ENCODE measurements around the gene GSTK1. TPM values are rescaled to one million over a fixed set of nuclear protein-coding genes. Genes with fewer than 3 reads are reported as not detected.

Gene GSTK1
- total RNA-seq, 1 donor from 2014 or later, result 51.0 TPM

DNA sequence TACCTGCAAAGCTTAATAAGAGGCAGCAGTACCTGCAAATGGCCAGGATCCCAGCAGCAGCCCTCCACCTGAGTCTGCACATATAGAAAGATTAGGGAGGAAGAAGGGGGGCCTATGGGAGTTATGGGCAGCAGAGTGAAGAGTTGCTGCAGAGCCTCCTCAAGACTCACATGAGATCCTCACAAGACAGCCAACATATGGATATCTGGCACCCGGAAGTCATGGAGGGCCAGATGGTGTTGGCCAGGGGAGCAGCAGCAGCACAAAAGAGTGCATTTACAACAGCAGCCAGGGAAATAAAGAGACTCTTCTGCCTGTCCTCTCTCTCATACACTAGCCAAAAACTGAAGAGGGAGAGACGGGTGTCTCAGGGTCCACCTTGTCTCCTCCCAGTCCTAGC, 45.4 kb upstream of the GSTK1 start:
- no peaks in the 10 kb centered on the region for H3K4me1 Mint-ChIP-seq
- TF ChIP-seq, protein P1, sequence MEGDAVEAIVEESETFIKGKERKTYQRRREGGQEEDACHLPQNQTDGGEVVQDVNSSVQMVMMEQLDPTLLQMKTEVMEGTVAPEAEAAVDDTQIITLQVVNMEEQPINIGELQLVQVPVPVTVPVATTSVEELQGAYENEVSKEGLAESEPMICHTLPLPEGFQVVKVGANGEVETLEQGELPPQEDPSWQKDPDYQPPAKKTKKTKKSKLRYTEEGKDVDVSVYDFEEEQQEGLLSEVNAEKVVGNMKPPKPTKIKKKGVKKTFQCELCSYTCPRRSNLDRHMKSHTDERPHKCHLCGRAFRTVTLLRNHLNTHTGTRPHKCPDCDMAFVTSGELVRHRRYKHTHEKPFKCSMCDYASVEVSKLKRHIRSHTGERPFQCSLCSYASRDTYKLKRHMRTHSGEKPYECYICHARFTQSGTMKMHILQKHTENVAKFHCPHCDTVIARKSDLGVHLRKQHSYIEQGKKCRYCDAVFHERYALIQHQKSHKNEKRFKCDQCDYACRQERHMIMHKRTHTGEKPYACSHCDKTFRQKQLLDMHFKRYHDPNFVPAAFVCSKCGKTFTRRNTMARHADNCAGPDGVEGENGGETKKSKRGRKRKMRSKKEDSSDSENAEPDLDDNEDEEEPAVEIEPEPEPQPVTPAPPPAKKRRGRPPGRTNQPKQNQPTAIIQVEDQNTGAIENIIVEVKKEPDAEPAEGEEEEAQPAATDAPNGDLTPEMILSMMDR (conservative IDR thresholded peaks at IDR 0.05), result no peak
- H3K36me3 Mint-ChIP-seq (ENCODE audit: low read depth), result no peaks in the 10 kb centered on the region
- H3K9me3 Mint-ChIP-seq, result no peaks in the 10 kb centered on the region
- DNase-seq (ENCODE audit: low read depth, low spot score), result no peak
- H3K4me3 Mint-ChIP-seq, result no peak overlapping the region
- H3K27me3 Mint-ChIP-seq (ENCODE audit: low read depth), result peaks cover 5% of the 10 kb centered on the region
- peak overlapping the region; percentile 85 for H3K27ac Mint-ChIP-seq (ENCODE audit: unreplicated experiment)

- Mint-ChIP-seq H3K4me1 (no peaks in the 10 kb centered on the region), H3K36me3 (ENCODE audit: low read depth) (no peaks in the 10 kb centered on the region), H3K9me3 (no peaks in the 10 kb centered on the region), H3K27ac (ENCODE audit: unreplicated experiment) (no peak overlapping the region), H3K4me3 (no peak overlapping the region), H3K27me3 (ENCODE audit: low read depth) (peaks cover 10% of the 10 kb centered on the region)
- no peak for DNase-seq (ENCODE audit: low read depth, low spot score)
- TF ChIP-seq, protein P1 (conservative IDR thresholded peaks at IDR 0.05), result no peak
Measured at GRCh38 chr7:143221286-143221685, 42.0 kb upstream of the GSTK1 start.

DNA sequence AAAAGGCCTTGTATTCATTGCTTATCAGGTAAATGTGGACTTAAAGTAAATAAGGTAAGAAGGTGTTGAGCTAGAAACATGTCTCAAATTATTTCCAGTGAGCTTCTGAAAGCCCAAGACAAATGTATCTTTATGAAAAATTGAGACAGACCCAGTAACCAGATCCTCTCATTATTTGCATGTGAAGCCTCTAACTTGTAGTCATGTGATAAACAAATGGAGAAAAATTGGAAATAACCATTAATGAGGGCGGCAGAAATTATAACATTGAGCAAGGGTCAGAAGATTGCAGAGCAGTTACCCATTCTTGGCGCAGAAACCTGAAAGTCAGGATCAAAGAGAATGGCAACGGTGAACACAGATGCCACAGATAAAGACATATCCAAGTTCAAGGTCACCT, 41.5 kb upstream of the GSTK1 start, which contains the start of gene TAS2R40:
Gene TAS2R40 (plus strand): TSS at position 301 of the 400 bp plus-strand sequence. CDS start 42 bp downstream, at position 343.
- Mint-ChIP-seq H3K27me3 (ENCODE audit: low read depth) (peaks cover 10% of the 10 kb centered on the region), H3K36me3 (ENCODE audit: low read depth) (no peaks in the 10 kb centered on the region), H3K27ac (ENCODE audit: unreplicated experiment) (peak within 1 kb of the TSS; percentile 5), H3K4me3 (no peak within 1 kb of the TSS), H3K9me3 (no peaks in the 10 kb centered on the region), H3K4me1 (no peaks in the 10 kb centered on the region)
- TF ChIP-seq, protein P1 (conservative IDR thresholded peaks at IDR 0.05), result no peak
- no peak for DNase-seq (ENCODE audit: low read depth, low spot score)

- Mint-ChIP-seq H3K36me3 (ENCODE audit: low read depth) (no peaks in the 10 kb centered on the region), H3K27me3 (ENCODE audit: low read depth) (peaks cover 9% of the 10 kb centered on the region), H3K9me3 (no peaks in the 10 kb centered on the region), H3K27ac (ENCODE audit: unreplicated experiment) (no peak overlapping the region), H3K4me1 (no peaks in the 10 kb centered on the region), H3K4me3 (no peak overlapping the region)
- DNase-seq (ENCODE audit: low read depth, low spot score), result no peak
- TF ChIP-seq, protein P1 (conservative IDR thresholded peaks at IDR 0.05), result no peak
Measured at GRCh38 chr7:143222782-143223181, 40.5 kb upstream of the GSTK1 start.

DNA sequence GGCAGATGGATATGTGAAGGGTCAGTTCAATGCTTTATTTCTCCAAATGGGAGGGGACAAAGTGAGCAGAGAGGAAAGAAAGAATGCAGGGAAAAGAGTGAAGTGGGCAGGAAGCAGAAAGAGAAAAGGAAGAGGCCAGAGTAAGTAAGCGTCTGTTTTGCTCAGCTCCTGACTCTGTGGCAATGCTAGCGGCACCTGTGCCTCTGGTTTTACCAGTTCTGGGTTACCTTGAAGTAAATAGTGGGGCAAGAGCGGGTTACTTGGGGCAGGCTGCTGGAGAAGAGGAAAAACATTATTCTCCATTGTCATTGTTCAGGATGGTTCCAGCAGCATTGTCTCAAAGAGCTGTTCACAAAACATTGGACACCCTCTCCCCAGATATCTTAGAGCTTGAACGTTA, 39.5 kb upstream of the GSTK1 start:
- peaks cover 7% of the 10 kb centered on the region for H3K27me3 Mint-ChIP-seq (ENCODE audit: low read depth)
- H3K27ac Mint-ChIP-seq (ENCODE audit: unreplicated experiment), result no peak overlapping the region
- no peaks in the 10 kb centered on the region for H3K36me3 Mint-ChIP-seq (ENCODE audit: low read depth)
- no peak for DNase-seq (ENCODE audit: low read depth, low spot score)
- H3K9me3 Mint-ChIP-seq, result no peaks in the 10 kb centered on the region
- H3K4me1 Mint-ChIP-seq, result no peaks in the 10 kb centered on the region
- TF ChIP-seq, protein P1 (conservative IDR thresholded peaks at IDR 0.05), result no peak
- H3K4me3 Mint-ChIP-seq, result no peak overlapping the region

GRCh38 chr7:143225047-143225446, 38.2 kb upstream of the GSTK1 start:
- no peaks in the 10 kb centered on the region for H3K4me1 Mint-ChIP-seq

More at GRCh38 chr7:143225047-143225446, 38.2 kb upstream of the GSTK1 start:
- Mint-ChIP-seq H3K9me3 (no peaks in the 10 kb centered on the region), H3K27ac (ENCODE audit: unreplicated experiment) (no peak overlapping the region), H3K4me3 (no peak overlapping the region), H3K27me3 (ENCODE audit: low read depth) (peaks cover 7% of the 10 kb centered on the region), H3K36me3 (ENCODE audit: low read depth) (no peaks in the 10 kb centered on the region)
- no peak for DNase-seq (ENCODE audit: low read depth, low spot score)
- TF ChIP-seq, protein P1 (conservative IDR thresholded peaks at IDR 0.05), result no peak

Data from neural crest cell (in vitro differentiated cells).